Liver (tissue), 9 donors: ENCODE results near the gene CTXN2. TPM values are rescaled to one million over a fixed set of nuclear protein-coding genes. Genes with fewer than 3 reads are reported as not detected.

ENCODE experiments used
- DNase-seq: peaks from one replicate; pipeline ENCODE4 v3.0.0-alpha.2; 2017; ENCODE audit warnings: low spot score
- H3K27ac ChIP-seq, 2 donors: one replicate each; pipeline ENCODE4 v1.7.0; 2013; ENCODE audit warnings: inconsistent platforms in 2 of 2, low read length in 2 of 2, control low read depth in 1 of 2, low read depth in 1 of 2, mild to moderate bottlenecking in 1 of 2
- H3K27me3 ChIP-seq, 4 donors: one replicate each; pipeline versions ENCODE4 v1.6.1 to v1.7.0; 2013; ENCODE audit warnings: low read length in 3 of 4, inconsistent platforms in 1 of 4, mild to moderate bottlenecking in 1 of 4, moderate library complexity in 1 of 4; ENCODE audit not compliant: control insufficient read depth in 4 of 4, insufficient read depth in 4 of 4
- H3K36me3 ChIP-seq, 4 donors: one replicate each; pipeline versions ENCODE4 v1.6.1 to v1.7.0; 2013; ENCODE audit warnings: low read length in 3 of 4, mild to moderate bottlenecking in 3 of 4, low read depth in 1 of 4, moderate library complexity in 1 of 4; ENCODE audit not compliant: control insufficient read depth in 4 of 4, insufficient read depth in 3 of 4
- H3K4me1 ChIP-seq, 4 donors: one replicate each; pipeline versions ENCODE4 v1.6.1 to v1.7.0; 2013; ENCODE audit warnings: low read length in 3 of 4, mild to moderate bottlenecking in 3 of 4, moderate library complexity in 1 of 4; ENCODE audit not compliant: control insufficient read depth in 4 of 4, insufficient read depth in 4 of 4
- H3K4me3 ChIP-seq, 3 donors: one replicate each; pipeline versions ENCODE4 v1.6.1 to v1.7.0; 2013; ENCODE audit warnings: low read length in 3 of 3, control low read depth in 1 of 3, low read depth in 1 of 3, mild to moderate bottlenecking in 1 of 3
- H3K9ac ChIP-seq, 2 donors: one replicate each; pipeline ENCODE4 v1.7.0; 2013; ENCODE audit warnings: low read length in 2 of 2, mild to moderate bottlenecking in 2 of 2, moderate library complexity in 2 of 2, control low read depth in 1 of 2, low read depth in 1 of 2
- H3K9me3 ChIP-seq, 4 donors: one replicate each; pipeline versions ENCODE4 v1.6.1 to v1.7.0; 2013; ENCODE audit warnings: low read length in 3 of 4; ENCODE audit not compliant: control insufficient read depth in 4 of 4
- EGR1 ChIP-seq, 2 donors: IDR thresholded peaks; 2 replicates each; pipeline ENCODE4 v1.6.1; 2016 to 2018; ENCODE audit warnings: antibody characterized with exemption in 2 of 2, low read depth in 2 of 2
- FOXA1 ChIP-seq: IDR thresholded peaks from 2 replicates; pipeline ENCODE4 v1.6.1; 2016; ENCODE audit warnings: antibody characterized with exemption
- FOXA2 ChIP-seq: IDR thresholded peaks from 2 replicates; pipeline ENCODE4 v1.6.1; 2016; ENCODE audit warnings: antibody characterized with exemption
- GABPA ChIP-seq, 2 donors: IDR thresholded peaks in 1 of 2; conservative IDR thresholded peaks in 1 of 2; 2 replicates each; pipeline ENCODE4 v1.6.1; 2016; ENCODE audit warnings: antibody characterized with exemption in 2 of 2, mild to moderate bottlenecking in 1 of 2, moderate library complexity in 1 of 2
- HNF4A ChIP-seq, 2 donors: conservative IDR thresholded peaks; 2 replicates each; pipeline ENCODE4 v1.6.1; 2016; ENCODE audit warnings: antibody characterized with exemption in 2 of 2, mild to moderate bottlenecking in 2 of 2
- HNF4G ChIP-seq: IDR thresholded peaks from 2 replicates; pipeline ENCODE4 v1.6.1; 2016; ENCODE audit warnings: antibody characterized with exemption
- NR2F2 ChIP-seq: IDR thresholded peaks from 2 replicates; pipeline ENCODE4 v1.6.1; 2016; ENCODE audit warnings: antibody characterized with exemption
- RAD21 ChIP-seq, 2 donors: IDR thresholded peaks; 2 replicates each; pipeline ENCODE4 v1.6.1; 2016; ENCODE audit warnings: antibody characterized with exemption in 2 of 2, mild to moderate bottlenecking in 2 of 2
- RXRA ChIP-seq, 2 donors: IDR thresholded peaks; 2 replicates each; pipeline ENCODE4 v1.6.1; 2017 to 2018; ENCODE audit warnings: antibody characterized with exemption in 2 of 2, mild to moderate bottlenecking in 1 of 2
- SP1 ChIP-seq: IDR thresholded peaks from 2 replicates; pipeline ENCODE4 v1.6.1; 2018; ENCODE audit warnings: antibody characterized with exemption, mild to moderate bottlenecking
- TAF1 ChIP-seq: conservative IDR thresholded peaks from 2 replicates; pipeline ENCODE4 v1.6.1; 2016; ENCODE audit warnings: antibody characterized with exemption, mild to moderate bottlenecking
- YY1 ChIP-seq: IDR thresholded peaks from 2 replicates; pipeline ENCODE4 v1.6.1; 2016; ENCODE audit warnings: antibody characterized with exemption, mild to moderate bottlenecking
- WGBS: extraction: QIAGEN DNeasy Blood & Tissue Kit; methylation state at CpG from one replicate; pipeline ENCODE4 v1.1.7; 2013; 5-methylcytosine and 5-hydroxymethylcytosine counted together
- polyA plus RNA-seq, 2 donors: library from polyadenylated mRNA; stranded (reverse) in 1 of 2; unstranded in 1 of 2; fragments of 200-250 nt in 1 of 2; fragments of >200 nt in 1 of 2; fragmentation: Nextera tagmentation in 1 of 2; extraction: Ambion mirVana in 1 of 2; gene quantifications; one replicate each; pipeline versions ENCODE4 v1.2.1 to v1.2.3, GENCODE V29; 2013 to 2015
- total RNA-seq, 2 donors: library from RNA; depleted of rRNA; stranded (reverse); fragments of >200 nt; gene quantifications; one replicate each; pipeline ENCODE4 v1.2.3, GENCODE V29; 2014
- TF ChIP-seq, protein P1 (sequence below): IDR thresholded peaks from 2 replicates; pipeline ENCODE4 v1.6.1; 2016; ENCODE audit warnings: antibody characterized with exemption
- TF ChIP-seq, protein P2 (sequence below): IDR thresholded peaks from 2 replicates; pipeline ENCODE4 v1.6.1; 2016; ENCODE audit warnings: antibody characterized with exemption
- TF ChIP-seq, protein P3 (sequence below): fragments of 150-350 bp; IDR thresholded peaks from 2 replicates; pipeline ENCODE4 v1.5.1; 2017; ENCODE audit warnings: improper control_type of control experiment, low read depth, low read length; ENCODE audit not compliant: missing input control
- donor health status: healthy.
- donor health status: healthy.
- donor health status: healthy.
- donor health status: healthy.
- donor health status: healthy.

The CTXN2 gene
- total and polyA plus RNA-seq, 4 donors = not detected

DNA sequence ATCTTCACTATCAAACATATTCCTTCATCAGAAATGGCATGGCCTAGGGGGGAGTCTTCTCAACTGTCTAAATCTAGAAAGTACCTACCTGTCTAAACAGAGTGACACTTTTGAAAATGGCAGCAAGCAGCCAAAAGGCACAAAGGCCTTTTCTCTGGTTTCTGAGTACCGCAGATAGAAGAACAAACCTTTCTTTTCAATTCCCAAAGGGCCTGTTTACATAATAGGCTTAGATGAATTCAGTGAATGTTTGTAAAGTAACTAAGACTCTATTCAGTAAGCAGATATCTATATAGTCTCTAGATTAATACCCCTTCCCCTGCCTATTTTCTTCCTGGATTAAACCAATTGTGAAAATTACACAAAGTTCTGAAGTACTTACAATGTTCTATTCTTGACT, 20.5 kb upstream of the CTXN2 start (continued):
- TF ChIP-seq TAF1 (no peak), RAD21 (IDR thresholded peaks at IDR 0.05) (no peak), EGR1 (IDR thresholded peaks at IDR 0.05; ENCODE audit: low read depth in 2 of 2) (no peak)

- no peak for TF ChIP-seq HNF4A (conservative IDR thresholded peaks at IDR 0.05)
- H3K9me3 ChIP-seq = no peaks in the 10 kb centered on the region
- H3K9ac ChIP-seq = no peak overlapping the region
- WGBS = 95% methylated on average over 3 of the region's 3 CpGs
- no peak overlapping the region for H3K4me3 ChIP-seq
- peaks cover 0 to 8% (median 0%) of the 10 kb centered on the region in 4 donors for H3K4me1 ChIP-seq
- DNase-seq = no peak
- H3K27ac ChIP-seq = no peak overlapping the region
- H3K36me3 ChIP-seq = no peaks in the 10 kb centered on the region
- H3K27me3 ChIP-seq = peaks cover 0 to 4% (median 1%) of the 10 kb centered on the region in 4 donors
Observed at GRCh38 chr15:48175126-48175525, 16.3 kb upstream of the CTXN2 start.

GRCh38 chr15:48176112-48176511, 15.4 kb upstream of the CTXN2 start:
- TF ChIP-seq FOXA2 (no peak), EGR1 (IDR thresholded peaks at IDR 0.05; ENCODE audit: low read depth in 2 of 2) (no peak), NR2F2 (no peak), SP1 (no peak), RXRA (IDR thresholded peaks at IDR 0.05) (no peak), FOXA1 (no peak), GABPA (IDR thresholded peaks at IDR 0.05 in 1 of 2, conservative IDR thresholded peaks at IDR 0.05 in 1 of 2) (no peak), HNF4G (no peak), TAF1 (no peak), YY1 (no peak)
- TF ChIP-seq, protein P1, sequence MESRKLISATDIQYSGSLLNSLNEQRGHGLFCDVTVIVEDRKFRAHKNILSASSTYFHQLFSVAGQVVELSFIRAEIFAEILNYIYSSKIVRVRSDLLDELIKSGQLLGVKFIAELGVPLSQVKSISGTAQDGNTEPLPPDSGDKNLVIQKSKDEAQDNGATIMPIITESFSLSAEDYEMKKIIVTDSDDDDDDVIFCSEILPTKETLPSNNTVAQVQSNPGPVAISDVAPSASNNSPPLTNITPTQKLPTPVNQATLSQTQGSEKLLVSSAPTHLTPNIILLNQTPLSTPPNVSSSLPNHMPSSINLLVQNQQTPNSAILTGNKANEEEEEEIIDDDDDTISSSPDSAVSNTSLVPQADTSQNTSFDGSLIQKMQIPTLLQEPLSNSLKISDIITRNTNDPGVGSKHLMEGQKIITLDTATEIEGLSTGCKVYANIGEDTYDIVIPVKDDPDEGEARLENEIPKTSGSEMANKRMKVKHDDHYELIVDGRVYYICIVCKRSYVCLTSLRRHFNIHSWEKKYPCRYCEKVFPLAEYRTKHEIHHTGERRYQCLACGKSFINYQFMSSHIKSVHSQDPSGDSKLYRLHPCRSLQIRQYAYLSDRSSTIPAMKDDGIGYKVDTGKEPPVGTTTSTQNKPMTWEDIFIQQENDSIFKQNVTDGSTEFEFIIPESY = no peak
- TF ChIP-seq, protein P2, sequence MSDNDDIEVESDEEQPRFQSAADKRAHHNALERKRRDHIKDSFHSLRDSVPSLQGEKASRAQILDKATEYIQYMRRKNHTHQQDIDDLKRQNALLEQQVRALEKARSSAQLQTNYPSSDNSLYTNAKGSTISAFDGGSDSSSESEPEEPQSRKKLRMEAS = no peak
- TF ChIP-seq, protein P3, sequence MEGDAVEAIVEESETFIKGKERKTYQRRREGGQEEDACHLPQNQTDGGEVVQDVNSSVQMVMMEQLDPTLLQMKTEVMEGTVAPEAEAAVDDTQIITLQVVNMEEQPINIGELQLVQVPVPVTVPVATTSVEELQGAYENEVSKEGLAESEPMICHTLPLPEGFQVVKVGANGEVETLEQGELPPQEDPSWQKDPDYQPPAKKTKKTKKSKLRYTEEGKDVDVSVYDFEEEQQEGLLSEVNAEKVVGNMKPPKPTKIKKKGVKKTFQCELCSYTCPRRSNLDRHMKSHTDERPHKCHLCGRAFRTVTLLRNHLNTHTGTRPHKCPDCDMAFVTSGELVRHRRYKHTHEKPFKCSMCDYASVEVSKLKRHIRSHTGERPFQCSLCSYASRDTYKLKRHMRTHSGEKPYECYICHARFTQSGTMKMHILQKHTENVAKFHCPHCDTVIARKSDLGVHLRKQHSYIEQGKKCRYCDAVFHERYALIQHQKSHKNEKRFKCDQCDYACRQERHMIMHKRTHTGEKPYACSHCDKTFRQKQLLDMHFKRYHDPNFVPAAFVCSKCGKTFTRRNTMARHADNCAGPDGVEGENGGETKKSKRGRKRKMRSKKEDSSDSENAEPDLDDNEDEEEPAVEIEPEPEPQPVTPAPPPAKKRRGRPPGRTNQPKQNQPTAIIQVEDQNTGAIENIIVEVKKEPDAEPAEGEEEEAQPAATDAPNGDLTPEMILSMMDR = no peak
- DNase-seq = no peak
- Histone ChIP-seq H3K27me3 (peaks cover 0 to 4% (median 1%) of the 10 kb centered on the region in 4 donors), H3K36me3 (no peaks in the 10 kb centered on the region), H3K4me1 (peaks cover 0 to 8% (median 0%) of the 10 kb centered on the region in 4 donors), H3K9ac (no peak overlapping the region), H3K27ac (no peak overlapping the region), H3K9me3 (no peaks in the 10 kb centered on the region), H3K4me3 (no peak overlapping the region)
- WGBS = 80% methylated on average over 4 of the region's 4 CpGs
